Thyroid gland (tissue), 4 donors: ENCODE data around the gene FBXO44. TPM values are rescaled to one million over a fixed set of nuclear protein-coding genes. Genes with fewer than 3 reads are reported as not detected.

ENCODE experiments used
- DNase-seq, 2 donors: peaks; one replicate each; pipeline ENCODE4 v3.0.0-alpha.2; 2019
- H3K27ac ChIP-seq, 3 donors: fragments of 200-600 bp; sonication (generic); 1 replicate in 2 of 3; 2 replicates in 1 of 3; pipeline ENCODE4 v1.5.1; 2016 to 2019; ENCODE audit warnings: mild to moderate bottlenecking in 1 of 3, moderate library complexity in 1 of 3
- H3K27me3 ChIP-seq: fragments of 200-600 bp; sonication (generic); one replicate; pipeline ENCODE4 v1.5.1; 2019
- H3K36me3 ChIP-seq, 2 donors: fragments of 200-600 bp; sonication (generic); one replicate each; pipeline ENCODE4 v1.5.1; 2016 to 2019
- H3K4me1 ChIP-seq, 2 donors: fragments of 200-600 bp; sonication (generic); one replicate each; pipeline ENCODE4 v1.5.1; 2017 to 2019
- H3K4me3 ChIP-seq, 3 donors: fragments of 200-600 bp; sonication (generic); replicated peaks in 1 of 3; 1 replicate in 2 of 3; 2 replicates in 1 of 3; pipeline ENCODE4 v1.5.1; 2016; ENCODE audit warnings: mild to moderate bottlenecking in 1 of 3
- H3K9me3 ChIP-seq: fragments of 200-600 bp; sonication (generic); one replicate; pipeline ENCODE4 v1.5.1; 2017
- CTCF ChIP-seq, 6 experiments: fragments of 200-600 bp in 3 of 6; fragments of 450-650 bp in 3 of 6; sonication (generic) in 3 of 6; IDR thresholded peaks; one replicate each; pipeline ENCODE4 v1.5.1; 2016 to 2019; ENCODE audit warnings: antibody characterized with exemption in 6 of 6, mild to moderate bottlenecking in 2 of 6, inconsistent platforms in 1 of 6, moderate library complexity in 1 of 6
- POLR2A ChIP-seq, 2 donors: fragments of 450-650 bp; IDR thresholded peaks; one replicate each; pipeline ENCODE4 v1.6.1; 2017; ENCODE audit warnings: antibody characterized with exemption in 2 of 2, mild to moderate bottlenecking in 2 of 2, moderate library complexity in 1 of 2
- WGBS, 2 donors: methylation state at CpG; one replicate each; pipeline ENCODE4 v1.1.5; 2017; 5-methylcytosine and 5-hydroxymethylcytosine counted together
- intact Hi-C: fragments of 100-400 bp; cut with DNase I; formaldehyde crosslinking; loops from one replicate; pipeline ENCODE4 v1.15.1; 2023
- total RNA-seq, 4 donors: library from RNA; depleted of rRNA; stranded (reverse); fragments of >200 nt; gene quantifications; one replicate each; pipeline ENCODE4 v1.2.3, GENCODE V29; 2016

Gene FBXO44
- total RNA-seq, 4 donors from 2014 or later, result 33.1 to 40.9 (median 34.4) TPM

GRCh38 chr1:11701551-11701961 lies 46.9 kb downstream of the FBXO44 start:
- Histone ChIP-seq H3K4me3 (no peak overlapping the region), H3K27ac (no peak overlapping the region), H3K4me1 (no peaks in the 10 kb centered on the region), H3K27me3 (no peaks in the 10 kb centered on the region), H3K9me3 (no peaks in the 10 kb centered on the region), H3K36me3 (no peaks in the 10 kb centered on the region)
- TF ChIP-seq POLR2A (IDR thresholded peaks at IDR 0.05) (no peak), CTCF (IDR thresholded peaks at IDR 0.05) (no peak)
- 16 to 37% methylated on average over 14 to 15 of the region's 15 CpGs for WGBS, 2 donors
- DNase-seq, result peak in 1 of 2 donors; percentile 2
- intact Hi-C loops, result no loop called here

- Histone ChIP-seq H3K9me3 (no peaks in the 10 kb centered on the region), H3K4me1 (peaks cover 0 to under 1% of the 10 kb centered on the region in 2 donors), H3K4me3 (no peak overlapping the region), H3K27ac (no peak overlapping the region), H3K36me3 (no peaks in the 10 kb centered on the region), H3K27me3 (no peaks in the 10 kb centered on the region)
- no peak for DNase-seq
- 81% methylated on average over 15 of the region's 15 CpGs for WGBS, 2 donors
- intact Hi-C loops, result no loop called here
- no peak for TF ChIP-seq CTCF (IDR thresholded peaks at IDR 0.05)
- no peak for TF ChIP-seq POLR2A (IDR thresholded peaks at IDR 0.05)
Measured at GRCh38 chr1:11701981-11702803, 47.5 kb downstream of the FBXO44 start.

- no peak for DNase-seq
- H3K4me1 ChIP-seq, result peaks cover 0 to 11% of the 10 kb centered on the region in 2 donors
- 73% methylated on average over 6 to 8 of the region's 8 CpGs for WGBS, 2 donors
- no peak overlapping the region for H3K27ac ChIP-seq
- H3K9me3 ChIP-seq, result no peaks in the 10 kb centered on the region
- TF ChIP-seq POLR2A (IDR thresholded peaks at IDR 0.05) (no peak), CTCF (IDR thresholded peaks at IDR 0.05) (no peak)
- H3K4me3 ChIP-seq, result no peak overlapping the region
- no peaks in the 10 kb centered on the region for H3K27me3 ChIP-seq
- no peaks in the 10 kb centered on the region for H3K36me3 ChIP-seq
- intact Hi-C loops, result no loop called here
Measured at GRCh38 chr1:11703357-11704193, 48.9 kb downstream of the FBXO44 start.

DNA sequence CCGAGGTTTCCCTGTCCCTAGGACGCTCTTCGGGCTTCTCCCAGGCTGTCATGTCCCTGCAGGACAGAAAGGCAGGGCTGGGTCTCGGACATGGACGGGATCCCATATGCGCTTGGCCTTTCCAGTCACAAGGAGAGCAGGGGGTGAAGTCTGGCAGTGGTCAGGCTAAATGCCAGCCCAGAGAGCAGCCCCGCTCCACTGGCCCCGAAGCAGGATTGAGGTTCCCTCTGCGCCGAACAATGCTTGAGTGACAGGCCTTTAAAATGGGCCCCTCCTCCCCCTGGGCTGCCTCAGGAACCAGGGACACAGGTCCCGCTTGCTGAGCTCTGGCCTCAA lies 49.5 kb downstream of the FBXO44 start:
- 22 to 30% methylated on average over 8 to 10 of the region's 11 CpGs for WGBS, 2 donors
- intact Hi-C loops, result no loop called here
- no peaks in the 10 kb centered on the region for H3K27me3 ChIP-seq

More for the DNA sequence above, 49.5 kb downstream of the FBXO44 start:
- H3K4me1 ChIP-seq, result peaks cover 0 to 11% of the 10 kb centered on the region in 2 donors
- H3K36me3 ChIP-seq, result no peaks in the 10 kb centered on the region
- no peak overlapping the region for H3K4me3 ChIP-seq
- H3K9me3 ChIP-seq, result no peaks in the 10 kb centered on the region
- H3K27ac ChIP-seq, result no peak overlapping the region
- TF ChIP-seq POLR2A (IDR thresholded peaks at IDR 0.05) (no peak), CTCF (IDR thresholded peaks at IDR 0.05) (no peak)
- peak; percentile 69 to 71 for DNase-seq
